Kidney epithelial cell (primary cell): ENCODE measurements around the gene RPL3. TPM values are rescaled to one million over a fixed set of nuclear protein-coding genes. Genes with fewer than 3 reads are reported as not detected.

ENCODE experiments used
- DNase-seq: peaks from one replicate; pipeline ENCODE4 v3.0.0-alpha.2; 2010; ENCODE audit warnings: low read depth
- H3K27me3 ChIP-seq: 2 replicates; pipeline ENCODE4 v1.6.0; 2011; ENCODE audit warnings: low read length; ENCODE audit not compliant: control insufficient read depth, insufficient read depth
- H3K36me3 ChIP-seq: 2 replicates; pipeline ENCODE4 v1.5.1; 2011; ENCODE audit warnings: low read length; ENCODE audit not compliant: control insufficient read depth, insufficient read depth
- H3K4me3 ChIP-seq: 2 replicates; pipeline ENCODE4 v1.5.1; 2011; ENCODE audit warnings: low read depth, mild to moderate bottlenecking, control low read depth, low read length
- total RNA-seq: library from RNA; depleted of rRNA; stranded (reverse); fragments of >200 nt; gene quantifications from 2 replicates; pipeline ENCODE4 v1.2.3, GENCODE V29; 2015
- TF ChIP-seq, protein P1 (sequence below): IDR thresholded peaks from 2 replicates; pipeline ENCODE4 v1.5.1; 2011; ENCODE audit warnings: mild to moderate bottlenecking, moderate library complexity, low read length, control low read depth, inconsistent platforms; ENCODE audit not compliant: insufficient read depth, poor library complexity, severe bottlenecking

RPL3 gene
- total RNA-seq, 1 donor from 2014 or later = 2,742 TPM

DNA sequence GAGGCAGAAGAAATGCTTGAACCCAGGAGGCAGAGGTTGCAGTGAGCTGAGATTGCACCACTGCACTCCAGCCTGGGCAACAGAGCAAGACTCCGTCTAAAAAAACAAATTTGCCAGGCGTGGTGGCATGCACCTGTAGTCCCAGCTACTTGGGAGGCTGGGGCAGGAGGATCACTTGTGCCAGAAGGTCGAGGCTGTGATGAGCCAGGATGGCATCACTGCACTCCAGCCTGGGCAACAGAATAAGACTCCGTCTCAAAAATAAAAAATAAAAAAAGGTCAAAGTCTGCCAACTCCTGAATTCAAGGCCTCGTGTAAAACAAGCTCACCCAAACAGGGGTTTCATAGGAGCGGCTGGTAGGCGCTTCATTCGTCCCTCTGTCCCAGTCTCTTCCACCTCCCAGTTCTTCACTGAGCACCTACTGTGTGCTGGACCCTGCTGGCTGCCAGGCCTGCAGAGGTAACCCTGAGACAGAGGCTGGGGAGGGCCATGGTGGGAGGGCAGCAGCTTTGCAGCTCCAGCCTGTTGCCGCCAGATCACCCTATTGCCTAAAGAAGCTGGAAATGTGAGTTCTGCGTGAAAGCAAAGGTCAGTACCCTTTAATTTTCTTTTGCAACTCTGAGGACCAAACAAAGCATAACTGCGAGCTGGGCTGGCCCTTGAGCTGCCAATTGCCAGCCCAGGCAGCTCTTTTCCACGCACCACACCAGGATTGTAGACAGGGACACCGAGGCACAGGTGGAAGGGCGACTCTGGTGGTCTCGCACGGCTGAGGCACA, 15.3 kb downstream of the RPL3 start:
- no peaks in the 10 kb centered on the region for H3K27me3 ChIP-seq
- no peaks in the 10 kb centered on the region for H3K36me3 ChIP-seq
- H3K4me3 ChIP-seq = no peak overlapping the region
- TF ChIP-seq, protein P1, sequence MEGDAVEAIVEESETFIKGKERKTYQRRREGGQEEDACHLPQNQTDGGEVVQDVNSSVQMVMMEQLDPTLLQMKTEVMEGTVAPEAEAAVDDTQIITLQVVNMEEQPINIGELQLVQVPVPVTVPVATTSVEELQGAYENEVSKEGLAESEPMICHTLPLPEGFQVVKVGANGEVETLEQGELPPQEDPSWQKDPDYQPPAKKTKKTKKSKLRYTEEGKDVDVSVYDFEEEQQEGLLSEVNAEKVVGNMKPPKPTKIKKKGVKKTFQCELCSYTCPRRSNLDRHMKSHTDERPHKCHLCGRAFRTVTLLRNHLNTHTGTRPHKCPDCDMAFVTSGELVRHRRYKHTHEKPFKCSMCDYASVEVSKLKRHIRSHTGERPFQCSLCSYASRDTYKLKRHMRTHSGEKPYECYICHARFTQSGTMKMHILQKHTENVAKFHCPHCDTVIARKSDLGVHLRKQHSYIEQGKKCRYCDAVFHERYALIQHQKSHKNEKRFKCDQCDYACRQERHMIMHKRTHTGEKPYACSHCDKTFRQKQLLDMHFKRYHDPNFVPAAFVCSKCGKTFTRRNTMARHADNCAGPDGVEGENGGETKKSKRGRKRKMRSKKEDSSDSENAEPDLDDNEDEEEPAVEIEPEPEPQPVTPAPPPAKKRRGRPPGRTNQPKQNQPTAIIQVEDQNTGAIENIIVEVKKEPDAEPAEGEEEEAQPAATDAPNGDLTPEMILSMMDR = no peak
- DNase-seq = no peak

DNA sequence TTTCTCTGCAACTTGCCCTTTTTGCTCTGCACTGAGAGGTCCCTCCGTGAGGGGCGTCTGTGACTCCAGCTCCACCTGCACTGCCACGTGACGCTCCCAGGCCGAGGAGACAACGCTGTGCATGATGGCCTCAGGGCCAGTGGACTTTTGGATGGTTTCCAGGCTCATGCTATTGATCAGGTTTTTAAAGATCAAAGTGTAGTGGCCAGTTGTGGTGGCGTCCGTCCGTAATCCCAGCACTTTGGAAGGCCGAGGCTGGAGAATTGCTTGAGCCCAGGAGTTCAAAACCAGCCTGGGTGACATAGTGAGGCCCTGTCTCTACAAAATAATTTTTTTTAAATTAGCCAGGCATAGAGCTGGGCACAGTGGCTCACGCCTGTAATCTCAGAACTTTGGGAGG, 16.1 kb downstream of the RPL3 start:
- Histone ChIP-seq H3K27me3 (no peaks in the 10 kb centered on the region), H3K4me3 (no peak overlapping the region), H3K36me3 (no peaks in the 10 kb centered on the region)
- no peak for DNase-seq
- TF ChIP-seq, protein P1 = no peak

DNA sequence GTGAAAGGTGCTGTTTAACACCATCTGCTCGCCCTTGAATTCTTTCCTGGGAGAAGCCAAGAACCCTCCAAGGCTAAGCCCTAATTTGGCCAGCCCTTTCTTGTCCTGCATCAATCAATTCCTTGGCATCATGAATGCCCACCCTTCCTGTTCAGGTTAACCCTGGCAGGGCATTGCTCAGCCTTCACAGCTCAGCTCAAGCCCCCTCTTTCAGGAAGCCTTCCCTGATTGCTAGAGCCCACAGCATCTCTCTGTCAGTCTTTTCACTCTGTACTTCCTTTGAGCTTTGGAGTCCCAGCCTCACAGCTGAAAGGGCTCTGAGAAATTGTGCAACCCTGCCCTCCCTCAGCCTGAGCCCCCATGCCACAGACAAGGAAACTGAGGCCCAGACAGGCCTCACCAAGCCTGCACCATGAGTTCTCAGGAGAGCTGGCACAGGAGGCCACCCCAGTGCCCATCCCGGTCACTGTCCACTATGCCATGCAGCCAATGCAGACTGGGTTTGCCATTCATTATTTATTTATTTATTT, 16.9 kb downstream of the RPL3 start:
- TF ChIP-seq, protein P1 = no peak
- Histone ChIP-seq H3K4me3 (no peak overlapping the region), H3K27me3 (no peaks in the 10 kb centered on the region), H3K36me3 (no peaks in the 10 kb centered on the region)
- DNase-seq = no peak

DNA sequence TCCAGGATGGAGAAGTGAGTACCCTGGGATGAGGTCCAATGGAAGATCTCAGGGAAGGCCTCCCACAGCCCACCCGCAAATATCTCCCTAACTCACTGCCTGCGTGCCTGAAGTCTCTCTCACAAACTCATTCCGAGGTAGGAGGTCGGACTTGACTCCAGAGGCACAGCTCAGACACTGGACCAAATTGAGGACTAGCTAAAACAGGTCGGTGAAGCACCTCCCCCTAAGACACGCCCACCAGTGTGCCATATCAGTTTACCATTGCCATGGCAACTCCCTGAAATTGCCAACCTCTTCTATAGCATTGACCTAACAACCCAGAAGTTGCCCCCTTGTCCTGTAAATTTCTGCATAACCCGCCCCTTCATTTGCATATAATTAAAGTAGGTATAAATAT, 17.5 kb downstream of the RPL3 start:
- TF ChIP-seq, protein P1 = no peak
- Histone ChIP-seq H3K4me3 (no peak overlapping the region), H3K36me3 (no peaks in the 10 kb centered on the region), H3K27me3 (no peaks in the 10 kb centered on the region)
- no peak for DNase-seq

DNA sequence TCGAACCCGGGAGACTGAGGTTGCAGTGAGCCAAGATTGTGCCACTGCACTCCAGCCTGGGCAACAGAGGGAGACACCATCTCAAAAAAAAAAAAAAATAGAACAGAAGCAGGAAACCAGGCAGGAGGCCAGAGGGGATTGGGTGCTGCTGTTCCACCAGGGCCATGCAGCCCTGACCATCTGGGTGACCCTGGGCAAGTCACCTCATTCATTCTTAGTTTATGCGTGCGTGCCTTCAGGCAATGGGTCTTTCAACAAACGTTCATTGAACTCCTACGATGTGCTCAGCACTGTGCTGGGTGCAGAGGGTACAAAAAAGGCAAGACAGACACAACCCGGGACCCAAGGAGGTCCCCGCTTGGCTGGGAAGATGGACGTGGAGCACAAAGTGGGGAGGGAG, 18.3 kb downstream of the RPL3 start:
- Histone ChIP-seq H3K36me3 (no peaks in the 10 kb centered on the region), H3K4me3 (no peak overlapping the region), H3K27me3 (no peaks in the 10 kb centered on the region)
- TF ChIP-seq, protein P1 = no peak
- DNase-seq = no peak
